Liver (tissue), 9 donors: ENCODE results near the gene IYD. TPM values are rescaled to one million over a fixed set of nuclear protein-coding genes. Genes with fewer than 3 reads are reported as not detected.

Source experiments
- DNase-seq: peaks from one replicate; pipeline ENCODE4 v3.0.0-alpha.2; 2017; ENCODE audit warnings: low spot score
- H3K27ac ChIP-seq, 2 donors: one replicate each; pipeline ENCODE4 v1.7.0; 2013; ENCODE audit warnings: inconsistent platforms in 2 of 2, low read length in 2 of 2, control low read depth in 1 of 2, low read depth in 1 of 2, mild to moderate bottlenecking in 1 of 2
- H3K27me3 ChIP-seq, 4 donors: one replicate each; pipeline versions ENCODE4 v1.6.1 to v1.7.0; 2013; ENCODE audit warnings: low read length in 3 of 4, inconsistent platforms in 1 of 4, mild to moderate bottlenecking in 1 of 4, moderate library complexity in 1 of 4; ENCODE audit not compliant: control insufficient read depth in 4 of 4, insufficient read depth in 4 of 4
- H3K36me3 ChIP-seq, 4 donors: one replicate each; pipeline versions ENCODE4 v1.6.1 to v1.7.0; 2013; ENCODE audit warnings: low read length in 3 of 4, mild to moderate bottlenecking in 3 of 4, low read depth in 1 of 4, moderate library complexity in 1 of 4; ENCODE audit not compliant: control insufficient read depth in 4 of 4, insufficient read depth in 3 of 4
- H3K4me1 ChIP-seq, 4 donors: one replicate each; pipeline versions ENCODE4 v1.6.1 to v1.7.0; 2013; ENCODE audit warnings: low read length in 3 of 4, mild to moderate bottlenecking in 3 of 4, moderate library complexity in 1 of 4; ENCODE audit not compliant: control insufficient read depth in 4 of 4, insufficient read depth in 4 of 4
- H3K4me3 ChIP-seq, 3 donors: one replicate each; pipeline versions ENCODE4 v1.6.1 to v1.7.0; 2013; ENCODE audit warnings: low read length in 3 of 3, control low read depth in 1 of 3, low read depth in 1 of 3, mild to moderate bottlenecking in 1 of 3
- H3K9ac ChIP-seq, 2 donors: one replicate each; pipeline ENCODE4 v1.7.0; 2013; ENCODE audit warnings: low read length in 2 of 2, mild to moderate bottlenecking in 2 of 2, moderate library complexity in 2 of 2, control low read depth in 1 of 2, low read depth in 1 of 2
- H3K9me3 ChIP-seq, 4 donors: one replicate each; pipeline versions ENCODE4 v1.6.1 to v1.7.0; 2013; ENCODE audit warnings: low read length in 3 of 4; ENCODE audit not compliant: control insufficient read depth in 4 of 4
- ATF3 ChIP-seq: IDR thresholded peaks from 2 replicates; pipeline ENCODE4 v1.6.1; 2016; ENCODE audit warnings: antibody characterized with exemption
- EGR1 ChIP-seq, 2 donors: IDR thresholded peaks; 2 replicates each; pipeline ENCODE4 v1.6.1; 2016 to 2018; ENCODE audit warnings: antibody characterized with exemption in 2 of 2, low read depth in 2 of 2
- GABPA ChIP-seq, 2 donors: IDR thresholded peaks in 1 of 2; conservative IDR thresholded peaks in 1 of 2; 2 replicates each; pipeline ENCODE4 v1.6.1; 2016; ENCODE audit warnings: antibody characterized with exemption in 2 of 2, mild to moderate bottlenecking in 1 of 2, moderate library complexity in 1 of 2
- HNF4A ChIP-seq, 2 donors: conservative IDR thresholded peaks; 2 replicates each; pipeline ENCODE4 v1.6.1; 2016; ENCODE audit warnings: antibody characterized with exemption in 2 of 2, mild to moderate bottlenecking in 2 of 2
- HNF4G ChIP-seq: IDR thresholded peaks from 2 replicates; pipeline ENCODE4 v1.6.1; 2016; ENCODE audit warnings: antibody characterized with exemption
- NR2F2 ChIP-seq: IDR thresholded peaks from 2 replicates; pipeline ENCODE4 v1.6.1; 2016; ENCODE audit warnings: antibody characterized with exemption
- RAD21 ChIP-seq, 2 donors: IDR thresholded peaks; 2 replicates each; pipeline ENCODE4 v1.6.1; 2016; ENCODE audit warnings: antibody characterized with exemption in 2 of 2, mild to moderate bottlenecking in 2 of 2
- RXRA ChIP-seq, 2 donors: IDR thresholded peaks; 2 replicates each; pipeline ENCODE4 v1.6.1; 2017 to 2018; ENCODE audit warnings: antibody characterized with exemption in 2 of 2, mild to moderate bottlenecking in 1 of 2
- YY1 ChIP-seq: IDR thresholded peaks from 2 replicates; pipeline ENCODE4 v1.6.1; 2016; ENCODE audit warnings: antibody characterized with exemption, mild to moderate bottlenecking
- WGBS: extraction: QIAGEN DNeasy Blood & Tissue Kit; methylation state at CpG from one replicate; pipeline ENCODE4 v1.1.7; 2013; 5-methylcytosine and 5-hydroxymethylcytosine counted together
- polyA plus RNA-seq, 2 donors: library from polyadenylated mRNA; stranded (reverse) in 1 of 2; unstranded in 1 of 2; fragments of 200-250 nt in 1 of 2; fragments of >200 nt in 1 of 2; fragmentation: Nextera tagmentation in 1 of 2; extraction: Ambion mirVana in 1 of 2; gene quantifications; one replicate each; pipeline versions ENCODE4 v1.2.1 to v1.2.3, GENCODE V29; 2013 to 2015
- total RNA-seq, 2 donors: library from RNA; depleted of rRNA; stranded (reverse); fragments of >200 nt; gene quantifications; one replicate each; pipeline ENCODE4 v1.2.3, GENCODE V29; 2014
- TF ChIP-seq, protein P1 (sequence below): IDR thresholded peaks from 2 replicates; pipeline ENCODE4 v1.6.1; 2016; ENCODE audit warnings: antibody characterized with exemption
- TF ChIP-seq, protein P2 (sequence below): IDR thresholded peaks from 2 replicates; pipeline ENCODE4 v1.6.1; 2016; ENCODE audit warnings: antibody characterized with exemption, mild to moderate bottlenecking
- donor health status: healthy.
- donor health status: healthy.
- donor health status: healthy.
- donor health status: healthy.
- donor health status: healthy.

The IYD gene
- total and polyA plus RNA-seq, 4 donors, result 1.6 to 6.2 (median 2.6) TPM

DNA sequence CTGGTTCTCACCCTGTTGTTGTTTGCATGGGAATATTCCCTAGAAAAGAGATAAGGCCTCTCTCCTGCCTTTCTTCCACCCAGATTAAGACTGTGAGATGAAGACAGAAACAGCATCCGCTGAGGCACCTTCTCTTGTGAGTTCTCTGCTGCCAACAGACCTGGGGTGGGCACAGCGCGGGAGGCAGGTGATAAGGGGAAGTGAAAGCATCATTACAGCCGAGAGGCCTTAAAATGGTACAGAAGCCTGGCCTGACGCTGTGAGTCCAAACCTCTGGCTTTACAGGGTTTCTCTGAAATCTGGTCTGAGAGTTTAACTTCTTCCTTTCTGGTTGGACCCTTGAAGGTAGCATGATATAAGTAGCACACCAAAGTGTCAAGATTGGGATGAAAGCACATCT is 21.0 kb upstream of the IYD start:
- 94% methylated on average over 5 of the region's 5 CpGs for WGBS
- no peak overlapping the region for H3K4me3 ChIP-seq
- TF ChIP-seq EGR1 (IDR thresholded peaks at IDR 0.05; ENCODE audit: low read depth in 2 of 2) (no peak), RXRA (IDR thresholded peaks at IDR 0.05) (no peak), NR2F2 (no peak), YY1 (no peak), HNF4G (no peak)
- TF ChIP-seq, protein P1, sequence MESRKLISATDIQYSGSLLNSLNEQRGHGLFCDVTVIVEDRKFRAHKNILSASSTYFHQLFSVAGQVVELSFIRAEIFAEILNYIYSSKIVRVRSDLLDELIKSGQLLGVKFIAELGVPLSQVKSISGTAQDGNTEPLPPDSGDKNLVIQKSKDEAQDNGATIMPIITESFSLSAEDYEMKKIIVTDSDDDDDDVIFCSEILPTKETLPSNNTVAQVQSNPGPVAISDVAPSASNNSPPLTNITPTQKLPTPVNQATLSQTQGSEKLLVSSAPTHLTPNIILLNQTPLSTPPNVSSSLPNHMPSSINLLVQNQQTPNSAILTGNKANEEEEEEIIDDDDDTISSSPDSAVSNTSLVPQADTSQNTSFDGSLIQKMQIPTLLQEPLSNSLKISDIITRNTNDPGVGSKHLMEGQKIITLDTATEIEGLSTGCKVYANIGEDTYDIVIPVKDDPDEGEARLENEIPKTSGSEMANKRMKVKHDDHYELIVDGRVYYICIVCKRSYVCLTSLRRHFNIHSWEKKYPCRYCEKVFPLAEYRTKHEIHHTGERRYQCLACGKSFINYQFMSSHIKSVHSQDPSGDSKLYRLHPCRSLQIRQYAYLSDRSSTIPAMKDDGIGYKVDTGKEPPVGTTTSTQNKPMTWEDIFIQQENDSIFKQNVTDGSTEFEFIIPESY, result no peak
- H3K27ac ChIP-seq, result no peak overlapping the region
- no peak overlapping the region for H3K9ac ChIP-seq
- no peaks in the 10 kb centered on the region for H3K36me3 ChIP-seq
- no peaks in the 10 kb centered on the region for H3K4me1 ChIP-seq
- no peaks in the 10 kb centered on the region for H3K27me3 ChIP-seq
- DNase-seq, result no peak
- H3K9me3 ChIP-seq, result no peaks in the 10 kb centered on the region

DNA sequence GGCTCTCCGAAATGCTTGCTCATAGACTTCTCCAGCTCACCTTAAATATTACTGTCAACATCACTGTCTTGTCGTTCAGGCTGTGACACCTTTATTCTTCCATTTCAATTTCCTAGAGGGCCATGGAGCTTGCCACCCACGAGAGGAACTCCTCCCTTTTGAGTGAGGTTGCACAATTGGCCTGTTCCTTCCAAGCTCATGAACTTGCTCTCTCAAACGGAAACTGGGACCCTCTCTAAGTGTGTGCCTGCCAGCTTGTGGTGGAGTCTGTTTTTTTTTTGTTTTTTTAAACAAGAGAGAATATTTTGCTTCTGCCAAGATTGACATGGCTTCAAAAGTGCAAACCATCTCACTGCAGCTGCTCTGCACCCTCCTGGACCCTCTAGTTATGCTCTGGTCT is 19.3 kb upstream of the IYD start:
- Histone ChIP-seq H3K27ac (no peak overlapping the region), H3K36me3 (no peaks in the 10 kb centered on the region), H3K9ac (no peak overlapping the region), H3K9me3 (no peaks in the 10 kb centered on the region), H3K4me1 (no peaks in the 10 kb centered on the region), H3K27me3 (no peaks in the 10 kb centered on the region), H3K4me3 (no peak overlapping the region)
- DNase-seq, result no peak
- TF ChIP-seq HNF4A (conservative IDR thresholded peaks at IDR 0.05), result no peak
- no peak for TF ChIP-seq HNF4G
- TF ChIP-seq, protein P2, sequence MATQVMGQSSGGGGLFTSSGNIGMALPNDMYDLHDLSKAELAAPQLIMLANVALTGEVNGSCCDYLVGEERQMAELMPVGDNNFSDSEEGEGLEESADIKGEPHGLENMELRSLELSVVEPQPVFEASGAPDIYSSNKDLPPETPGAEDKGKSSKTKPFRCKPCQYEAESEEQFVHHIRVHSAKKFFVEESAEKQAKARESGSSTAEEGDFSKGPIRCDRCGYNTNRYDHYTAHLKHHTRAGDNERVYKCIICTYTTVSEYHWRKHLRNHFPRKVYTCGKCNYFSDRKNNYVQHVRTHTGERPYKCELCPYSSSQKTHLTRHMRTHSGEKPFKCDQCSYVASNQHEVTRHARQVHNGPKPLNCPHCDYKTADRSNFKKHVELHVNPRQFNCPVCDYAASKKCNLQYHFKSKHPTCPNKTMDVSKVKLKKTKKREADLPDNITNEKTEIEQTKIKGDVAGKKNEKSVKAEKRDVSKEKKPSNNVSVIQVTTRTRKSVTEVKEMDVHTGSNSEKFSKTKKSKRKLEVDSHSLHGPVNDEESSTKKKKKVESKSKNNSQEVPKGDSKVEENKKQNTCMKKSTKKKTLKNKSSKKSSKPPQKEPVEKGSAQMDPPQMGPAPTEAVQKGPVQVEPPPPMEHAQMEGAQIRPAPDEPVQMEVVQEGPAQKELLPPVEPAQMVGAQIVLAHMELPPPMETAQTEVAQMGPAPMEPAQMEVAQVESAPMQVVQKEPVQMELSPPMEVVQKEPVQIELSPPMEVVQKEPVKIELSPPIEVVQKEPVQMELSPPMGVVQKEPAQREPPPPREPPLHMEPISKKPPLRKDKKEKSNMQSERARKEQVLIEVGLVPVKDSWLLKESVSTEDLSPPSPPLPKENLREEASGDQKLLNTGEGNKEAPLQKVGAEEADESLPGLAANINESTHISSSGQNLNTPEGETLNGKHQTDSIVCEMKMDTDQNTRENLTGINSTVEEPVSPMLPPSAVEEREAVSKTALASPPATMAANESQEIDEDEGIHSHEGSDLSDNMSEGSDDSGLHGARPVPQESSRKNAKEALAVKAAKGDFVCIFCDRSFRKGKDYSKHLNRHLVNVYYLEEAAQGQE, result no peak
- TF ChIP-seq ATF3, result no peak
- no peak for TF ChIP-seq GABPA (IDR thresholded peaks at IDR 0.05 in 1 of 2, conservative IDR thresholded peaks at IDR 0.05 in 1 of 2)
- TF ChIP-seq RAD21 (IDR thresholded peaks at IDR 0.05), result no peak
- TF ChIP-seq, protein P1, result no peak
- WGBS, result 58% methylated on average over 4 of the region's 4 CpGs
